Islet precursor cell (in vitro differentiated cells): ENCODE measurements around the gene CNIH1.

Experiments used
- DNase-seq: peaks from one replicate; pipeline ENCODE4 v3.0.0-alpha.2; 2018

CNIH1 gene

DNA sequence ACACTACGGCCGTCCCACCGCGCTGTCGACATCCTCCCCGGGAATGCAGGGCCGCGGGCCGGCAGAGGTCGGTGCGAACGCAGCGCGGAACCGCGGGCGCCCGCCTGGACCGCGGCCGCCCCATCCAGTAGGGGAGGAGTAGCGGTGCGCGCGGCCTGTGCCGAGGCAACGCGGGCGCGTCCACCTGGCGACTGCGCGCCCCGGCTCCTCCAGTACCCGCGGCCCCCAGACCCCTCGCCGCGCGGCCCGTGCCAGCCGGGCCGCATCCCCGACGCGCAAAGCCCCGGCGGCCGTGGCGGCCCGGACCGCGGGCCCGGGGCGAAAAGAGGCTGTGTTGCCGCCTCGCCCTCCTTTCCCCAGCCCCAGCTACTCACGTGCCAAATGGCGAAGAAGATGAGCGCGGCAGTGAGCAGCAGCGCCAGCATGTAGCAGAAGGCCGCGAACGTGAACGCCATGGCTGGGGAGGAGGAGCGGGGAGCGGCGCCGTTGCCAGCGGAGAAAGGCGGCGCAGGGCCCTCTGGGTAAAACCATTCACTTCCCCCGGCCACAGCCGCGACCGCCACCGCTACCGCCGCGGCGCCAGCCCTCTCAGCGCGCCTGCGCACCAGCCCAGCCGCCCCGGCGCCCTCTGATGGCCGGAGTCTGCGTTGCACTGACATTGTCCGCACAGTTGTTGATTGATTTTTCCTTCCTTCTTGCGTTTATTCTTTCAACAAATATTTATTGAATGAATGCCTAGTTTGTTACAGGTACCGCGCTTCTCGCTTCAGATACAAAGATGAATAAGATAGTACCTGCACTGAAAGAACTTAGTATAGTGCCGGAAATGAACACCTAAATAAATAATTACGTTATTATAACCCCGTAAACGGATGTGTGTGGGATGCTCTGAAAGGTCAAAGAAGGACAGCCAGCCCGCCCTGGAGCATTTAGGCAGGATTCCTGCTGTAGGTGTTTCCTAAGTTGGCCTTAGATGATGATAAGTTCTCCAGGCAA is at the start of gene CNIH1:
Gene CNIH1 (minus strand): TSS at position 502 of the 996 bp plus-strand sequence. CDS start 47 bp downstream, at position 455.
- peak; percentile 95 for DNase-seq

DNA sequence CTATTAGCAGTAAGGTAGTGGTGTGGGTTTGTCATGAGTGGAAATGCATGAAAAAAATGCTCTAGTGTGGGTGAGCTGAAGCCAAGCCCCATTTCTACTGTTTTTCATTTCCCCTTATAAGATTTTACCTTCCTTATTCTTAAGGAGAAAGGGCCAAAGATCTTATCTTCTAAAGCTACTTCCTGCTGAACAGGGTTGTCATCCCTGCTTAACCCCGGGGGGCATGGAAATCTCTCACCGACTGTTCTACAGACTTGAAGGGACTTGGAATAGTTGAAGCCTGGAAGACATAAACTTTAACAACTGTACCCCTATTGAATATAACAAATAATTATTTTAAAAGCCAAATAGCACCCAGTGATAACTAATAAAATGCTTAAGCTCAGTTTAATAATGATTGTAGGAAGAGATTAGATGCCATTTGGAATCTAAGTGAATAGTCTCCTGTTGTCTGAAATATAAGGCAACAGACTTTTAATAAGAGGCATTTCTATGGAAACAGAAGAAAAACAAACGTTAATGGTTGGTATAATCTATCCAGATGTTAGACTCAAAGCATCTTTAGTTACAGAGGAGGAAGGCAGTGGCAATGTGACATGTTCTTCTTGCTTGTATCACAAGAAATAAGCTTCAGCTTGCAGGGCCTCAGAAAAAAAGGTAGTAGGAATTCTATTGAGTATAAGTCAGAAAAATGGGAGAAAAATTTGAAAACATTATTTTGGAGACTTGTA is 49.4 kb upstream of the CNIH1 start:
- peak; percentile 73 for DNase-seq

DNA sequence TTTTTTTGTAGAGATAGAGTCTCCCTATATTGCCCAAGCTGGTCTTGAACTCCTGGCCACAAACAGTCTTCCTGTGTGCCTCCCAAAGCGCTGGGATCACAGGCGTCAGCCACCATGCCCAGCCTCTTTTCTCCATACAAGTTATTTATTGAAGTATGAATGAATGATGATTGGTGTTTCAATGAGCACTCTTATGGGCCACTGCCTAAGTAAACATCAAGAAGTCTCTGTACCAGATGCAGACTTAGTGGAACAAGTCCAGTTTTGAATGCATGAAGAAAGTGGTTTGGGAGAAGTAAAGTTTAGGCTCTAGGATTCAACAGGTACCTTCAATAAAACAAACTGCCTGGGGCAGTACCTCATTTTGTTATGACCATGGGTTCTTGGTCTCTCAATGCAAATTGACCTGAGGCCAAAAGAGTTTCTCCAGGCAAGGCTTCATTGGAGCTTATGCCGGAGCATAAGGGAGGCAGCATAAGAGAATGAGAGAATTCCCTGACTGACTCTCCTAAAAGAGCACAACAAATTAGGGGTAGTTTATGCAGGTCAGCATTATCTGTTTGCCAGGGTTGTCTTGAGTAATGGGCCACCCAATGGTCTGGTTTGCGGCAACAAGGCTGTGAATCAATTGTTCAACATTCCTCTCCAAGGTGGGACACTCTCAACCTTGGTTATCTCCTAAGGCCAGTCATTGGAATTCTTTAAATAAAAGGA is 48.7 kb upstream of the CNIH1 start:
- peak; percentile 69 for DNase-seq

DNA sequence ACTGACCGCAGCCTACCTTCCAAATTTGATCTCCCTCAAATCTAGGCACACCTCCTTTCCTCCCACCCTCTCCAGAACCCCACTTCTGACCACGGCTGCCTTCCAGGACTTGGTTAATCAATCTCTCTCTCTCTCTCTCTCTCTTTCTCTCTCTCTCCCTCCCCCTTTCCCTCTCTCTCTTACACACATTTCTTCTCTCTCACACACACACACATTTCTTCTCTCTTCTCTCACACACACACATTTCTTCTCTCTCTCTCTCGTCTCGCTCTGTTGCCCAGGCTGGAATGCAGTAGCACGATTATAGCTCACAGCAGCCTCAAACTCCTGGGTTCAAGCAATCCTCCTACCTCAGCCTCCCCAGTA is 48.1 kb upstream of the CNIH1 start:
- no peak for DNase-seq

DNA sequence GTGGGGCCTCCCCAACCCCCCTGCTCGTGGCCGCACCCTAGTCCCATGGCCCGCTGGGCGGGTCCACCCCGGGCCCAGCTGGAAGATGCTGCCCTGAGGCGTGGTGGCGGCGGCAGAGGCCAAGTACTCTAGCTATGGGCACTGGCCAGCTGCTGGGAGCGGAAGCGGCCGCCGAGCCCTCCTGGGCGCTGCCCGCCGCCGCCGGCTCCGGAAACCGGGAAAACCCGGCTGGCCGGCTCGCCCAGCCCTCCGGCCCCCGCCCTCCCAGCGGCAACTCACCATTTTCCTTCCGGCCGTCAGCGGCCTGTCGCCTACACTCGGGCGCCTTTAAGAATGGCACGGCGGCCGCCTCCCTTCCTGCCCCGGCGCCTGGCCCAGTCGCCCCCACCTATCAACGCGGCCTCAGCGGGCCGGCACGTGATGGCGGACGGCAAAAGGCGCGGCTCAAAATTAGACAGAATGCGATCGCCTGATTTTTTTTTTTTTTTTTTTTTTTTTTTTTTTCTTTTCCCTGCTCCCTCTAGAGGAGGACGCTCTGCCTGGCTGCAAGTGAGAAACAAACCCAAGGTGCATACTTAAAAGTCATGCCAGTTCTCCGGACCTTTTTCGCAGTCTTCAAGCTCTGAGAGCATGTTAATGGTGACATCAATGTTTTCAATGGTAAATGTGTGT is 47.6 kb upstream of the CNIH1 start, which contains the start of gene GMFB:
Gene GMFB (minus strand): TSS at position 335 of the 672 bp plus-strand sequence. CDS start 53 bp downstream, at position 282.
- DNase-seq: peak; percentile 94

DNA sequence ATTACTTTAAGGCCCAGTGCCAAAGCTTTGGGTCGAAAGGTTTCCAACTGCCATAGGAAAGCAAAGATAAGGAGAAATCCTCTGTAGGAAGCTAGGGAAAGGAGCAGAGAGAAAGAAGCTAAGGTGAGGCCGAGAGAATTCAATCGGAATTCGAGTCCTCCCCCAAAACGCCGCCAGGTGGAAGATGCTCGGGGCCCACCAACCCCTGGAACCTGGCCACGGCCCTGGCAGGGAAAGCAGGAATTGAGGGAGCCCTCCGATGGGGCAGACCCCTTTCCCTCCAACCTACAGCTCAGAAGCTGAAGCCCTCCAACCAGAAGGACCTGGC is 47.1 kb upstream of the CNIH1 start:
- DNase-seq: no peak

DNA sequence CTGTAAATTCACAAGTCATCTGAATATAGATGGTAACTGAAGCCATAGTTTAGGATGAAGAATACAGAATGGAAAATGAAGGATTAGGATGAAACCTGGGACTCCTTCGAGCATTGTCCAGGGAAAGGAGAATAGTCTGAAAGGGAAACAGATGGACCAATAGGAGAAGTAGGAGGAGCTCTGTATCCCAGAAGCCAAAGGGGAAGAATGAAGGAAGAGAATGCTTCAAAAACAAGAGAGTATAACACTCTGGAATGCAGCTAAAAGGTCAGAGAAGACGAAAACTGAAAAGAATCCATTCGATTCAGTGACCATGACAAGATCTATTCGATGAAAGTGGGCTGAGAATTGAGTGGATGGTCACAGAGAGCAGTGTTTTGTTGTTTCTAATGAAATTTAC is 46.6 kb upstream of the CNIH1 start:
- no peak for DNase-seq

DNA sequence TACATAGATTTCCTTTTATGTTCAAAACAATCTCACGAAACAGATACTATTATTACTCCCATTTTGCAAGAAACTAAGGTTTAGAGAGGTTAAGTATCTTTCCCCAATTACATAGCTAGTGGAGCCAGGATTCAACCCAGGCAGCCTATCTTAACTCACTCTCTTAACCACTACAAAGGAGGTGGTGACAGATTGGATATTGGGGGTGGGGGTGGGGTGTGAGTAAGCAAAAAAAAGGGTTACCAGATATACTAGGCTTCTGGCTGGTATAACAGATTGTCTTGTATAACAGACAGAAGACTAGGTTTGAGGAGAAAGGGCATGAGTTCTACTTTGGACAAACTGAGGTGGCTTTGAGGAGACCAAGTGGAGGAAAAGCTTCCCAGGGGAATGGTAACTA is 45.5 kb upstream of the CNIH1 start:
- no peak for DNase-seq

DNA sequence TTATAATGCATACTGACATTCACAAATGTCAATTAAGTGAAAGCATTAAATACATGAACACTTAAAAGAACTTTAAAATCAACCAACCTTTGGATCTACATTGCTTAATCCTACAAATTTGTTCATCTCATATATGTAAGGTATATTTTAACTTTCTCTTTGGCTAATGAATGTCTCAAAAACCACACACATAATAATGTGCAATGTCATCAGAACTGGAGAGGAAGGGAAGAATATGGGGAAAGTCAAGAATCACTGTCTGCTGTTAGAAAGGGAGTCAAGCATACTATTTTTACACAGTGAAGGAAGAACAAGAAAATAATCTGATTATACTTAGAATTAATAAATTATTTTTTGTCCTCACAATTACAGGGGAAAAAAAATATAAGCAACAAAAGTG is 42.7 kb upstream of the CNIH1 start:
- DNase-seq: no peak

DNA sequence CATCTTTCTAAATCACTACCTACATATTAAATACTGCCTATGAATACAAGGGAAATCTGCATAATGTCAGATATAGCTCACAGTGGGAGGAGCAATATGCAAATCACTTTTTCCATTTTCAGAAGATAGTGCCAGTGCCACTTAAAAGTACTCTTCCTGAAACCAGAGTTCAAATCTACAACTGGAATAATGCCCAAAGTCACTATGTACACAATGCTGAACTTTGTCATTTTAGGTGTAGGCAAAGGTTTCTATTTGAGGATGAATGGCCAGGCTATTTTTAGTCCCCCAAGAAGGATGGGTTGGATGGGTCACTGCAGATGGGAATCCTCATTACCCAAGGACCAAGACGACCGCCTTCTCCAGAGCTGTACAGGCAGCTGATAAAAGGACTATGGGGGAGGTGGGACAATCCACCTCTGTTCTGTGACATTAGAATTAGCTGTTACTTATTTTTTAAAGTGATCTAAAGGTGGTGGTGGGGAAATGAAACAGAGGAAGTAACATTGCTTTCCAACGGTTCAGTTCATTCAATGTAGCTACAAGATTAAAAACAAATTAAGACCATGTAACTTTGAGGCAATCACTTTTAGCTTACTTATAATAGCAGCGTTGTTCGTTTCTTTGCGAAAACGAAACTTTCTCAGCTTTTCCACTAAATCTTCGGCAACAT is 42.0 kb upstream of the CNIH1 start:
- DNase-seq: no peak

DNA sequence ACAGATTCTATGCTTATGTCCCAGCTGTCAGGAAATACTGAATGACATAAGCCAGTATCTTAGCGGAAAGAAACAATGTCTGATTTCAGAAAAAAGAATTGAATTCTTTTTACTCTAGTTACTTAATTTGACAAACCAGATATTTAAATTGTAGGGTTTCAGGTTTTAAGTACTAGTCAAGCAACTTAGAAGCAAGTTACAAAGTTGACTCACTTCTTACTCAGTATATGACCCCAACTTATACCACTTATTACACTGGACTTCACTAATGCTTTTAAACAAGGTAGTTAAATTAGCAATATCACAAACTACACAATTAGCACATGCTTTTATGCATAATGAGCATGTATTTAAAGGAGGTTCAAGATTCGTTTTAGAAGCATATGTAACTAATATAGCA is 40.5 kb upstream of the CNIH1 start:
- DNase-seq: no peak

DNA sequence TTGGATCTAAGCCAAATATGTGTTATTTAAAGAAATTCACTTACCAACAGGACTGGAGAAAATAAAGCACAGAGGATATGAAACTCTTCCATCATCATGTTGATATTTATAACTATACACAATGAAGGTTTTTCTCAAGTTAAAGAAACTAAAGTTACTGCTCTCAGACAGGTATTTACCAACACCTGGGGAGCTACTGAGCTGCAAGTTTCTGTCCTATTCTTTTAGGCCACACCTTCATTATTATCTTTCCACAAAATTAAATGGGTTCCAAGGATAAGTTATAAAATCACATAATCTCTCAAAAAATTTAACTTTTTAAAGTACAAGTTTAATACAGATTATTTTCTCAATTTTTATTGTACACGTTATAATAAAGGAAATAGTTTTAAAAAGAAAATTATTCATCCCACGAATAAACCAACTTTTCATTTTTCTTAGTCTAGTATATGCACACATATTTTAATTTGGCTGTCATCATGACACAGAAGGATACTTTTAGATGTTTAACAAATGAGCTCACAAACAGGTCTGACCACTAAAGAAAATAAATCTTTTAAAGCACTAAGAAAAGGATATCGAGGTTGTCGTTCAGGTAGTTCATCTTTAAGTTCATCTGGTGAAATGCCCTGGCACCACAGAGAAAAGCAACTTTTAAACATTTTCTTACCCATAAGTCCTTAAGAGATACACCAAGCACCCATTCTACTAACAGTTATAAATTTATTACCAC is 39.8 kb upstream of the CNIH1 start:
- DNase-seq: no peak

DNA sequence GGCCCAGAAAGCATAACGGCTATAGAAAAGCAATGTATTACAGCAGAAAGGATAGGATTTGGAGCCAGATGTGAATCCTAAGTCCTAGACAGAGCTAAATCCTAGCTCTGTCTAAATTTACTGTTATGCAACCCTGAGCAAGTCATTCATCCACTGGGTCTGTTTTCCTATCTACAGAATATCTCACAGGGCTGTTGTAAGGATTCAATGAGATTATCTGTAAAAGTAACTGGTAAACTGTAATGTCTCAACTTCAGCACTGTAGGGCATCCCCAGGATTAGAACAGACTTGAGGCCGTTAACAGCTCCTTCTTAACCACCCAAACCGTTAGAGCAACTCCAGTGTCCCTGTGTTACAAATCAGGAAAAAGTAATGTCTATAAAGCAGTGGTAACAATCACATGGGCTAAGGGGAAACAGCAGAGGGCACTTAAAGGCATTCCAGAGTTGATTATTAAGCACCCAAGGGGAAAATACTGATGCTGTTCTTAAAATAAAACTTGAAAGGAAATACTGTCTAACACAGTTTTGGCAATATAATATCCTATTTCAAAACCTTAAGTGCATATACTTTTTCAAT is 37.6 kb upstream of the CNIH1 start:
- no peak for DNase-seq

DNA sequence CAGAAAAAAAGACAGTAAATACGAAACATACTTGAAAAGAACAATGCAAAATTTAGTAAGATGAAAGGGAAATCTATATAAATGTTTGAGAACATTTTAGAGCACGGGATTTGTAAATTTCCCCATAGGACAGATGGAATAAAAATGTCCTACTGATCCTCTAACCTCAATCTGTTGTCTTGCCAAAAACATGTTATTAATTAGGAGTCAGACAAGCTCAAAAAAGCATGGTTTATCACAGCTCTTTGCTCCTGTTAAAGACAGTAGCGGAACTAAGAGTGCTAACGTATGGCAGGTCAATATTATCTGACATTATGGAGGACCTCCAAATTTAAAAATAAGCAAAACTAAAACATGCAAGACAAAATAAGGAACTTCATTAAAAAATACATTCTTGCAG is 34.7 kb upstream of the CNIH1 start:
- no peak for DNase-seq

DNA sequence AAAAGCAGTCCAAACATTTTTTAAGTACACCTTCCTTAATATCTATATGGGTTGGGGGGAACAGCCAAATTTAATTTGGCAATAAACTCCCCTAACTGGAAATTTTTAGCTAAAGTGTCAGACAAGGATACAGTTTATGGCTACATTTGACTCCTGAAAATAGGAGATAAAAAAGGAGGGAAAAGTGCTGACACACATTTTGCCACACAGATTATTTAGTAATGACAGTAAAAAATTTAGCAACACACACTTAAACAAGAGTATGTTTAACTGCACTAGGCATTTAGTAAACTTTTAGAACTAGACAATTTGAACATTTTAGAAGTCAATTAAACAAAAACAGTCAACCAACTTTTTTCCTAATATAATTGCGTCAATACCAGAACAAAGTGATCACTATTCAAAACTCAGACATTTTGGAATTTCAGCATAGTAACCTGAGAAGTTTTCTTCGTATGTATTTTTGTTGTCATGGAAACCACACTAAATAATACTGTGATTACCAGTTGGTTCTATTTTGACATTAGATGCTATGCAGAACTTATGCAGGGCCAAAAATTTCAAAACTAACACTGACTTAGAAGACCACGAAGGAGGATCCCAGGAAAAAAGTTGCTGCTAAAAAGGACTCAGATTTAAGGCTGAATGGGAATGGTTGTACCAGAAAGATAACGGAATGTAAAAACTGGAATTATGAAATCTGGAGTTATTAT is 34.2 kb upstream of the CNIH1 start:
- no peak for DNase-seq

DNA sequence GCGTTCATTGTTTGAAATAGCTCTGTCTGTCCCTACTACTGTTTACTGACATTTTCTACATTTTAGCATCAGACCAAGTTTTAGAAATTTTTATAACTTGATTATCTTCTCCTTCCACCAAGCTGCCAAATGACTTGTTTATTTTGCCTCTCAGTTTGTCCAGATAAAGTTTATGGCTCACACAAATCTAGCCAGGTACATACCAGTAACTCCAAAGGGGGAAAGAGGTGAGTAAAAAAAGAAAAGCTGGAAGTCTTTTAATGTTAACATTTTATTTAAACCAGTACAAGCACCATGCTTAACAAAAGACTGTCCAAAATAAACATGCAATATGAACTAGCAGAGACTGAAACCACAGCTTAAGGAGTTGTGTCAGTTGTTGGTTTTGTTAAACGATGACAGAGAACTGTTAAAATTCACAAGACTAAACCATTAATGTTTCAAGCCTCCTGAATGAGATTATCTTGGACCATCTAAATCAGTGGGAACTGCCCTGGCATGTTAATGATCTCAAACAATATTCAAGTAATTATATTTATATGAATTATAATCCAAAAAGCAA is 33.1 kb upstream of the CNIH1 start:
- DNase-seq: no peak

DNA sequence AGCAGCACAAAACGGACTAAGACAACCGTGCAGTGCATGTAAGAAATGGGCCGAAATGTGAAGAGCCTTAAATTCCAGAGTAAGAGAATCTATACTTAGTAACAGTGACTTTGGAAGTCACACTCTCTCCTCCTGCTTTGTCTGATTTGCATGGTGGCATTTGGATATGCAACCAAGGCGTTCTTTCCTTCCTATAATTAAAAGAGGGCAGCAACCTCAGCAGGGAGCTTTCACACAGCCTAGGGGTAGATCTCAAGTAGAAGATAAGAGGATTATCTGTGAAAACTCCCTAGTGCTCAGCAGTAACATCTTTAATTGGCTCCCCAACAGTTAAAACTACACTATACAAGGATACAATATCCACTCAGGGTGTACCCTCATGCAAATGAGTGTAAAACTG is 31.1 kb upstream of the CNIH1 start:
- DNase-seq: no peak

DNA sequence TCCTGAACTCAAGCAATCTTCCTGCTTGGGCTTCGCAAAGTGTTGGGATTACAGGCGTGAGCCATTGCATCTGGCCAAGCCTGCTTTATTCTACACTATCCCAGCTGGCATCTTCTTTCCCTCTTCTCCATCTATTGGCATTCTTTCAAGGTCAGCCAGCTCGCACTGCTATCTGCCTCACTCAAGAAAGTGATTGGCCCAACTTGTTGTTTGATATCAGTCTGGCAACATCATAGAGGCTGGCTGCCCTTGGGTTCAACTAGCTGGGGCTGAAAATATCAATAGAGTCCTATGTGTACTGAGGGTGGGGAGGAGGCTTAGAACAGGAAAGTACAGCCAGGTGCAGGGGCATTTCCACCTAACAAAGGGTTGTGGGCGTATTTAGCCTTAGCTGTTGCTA is 30.5 kb upstream of the CNIH1 start:
- no peak for DNase-seq

DNA sequence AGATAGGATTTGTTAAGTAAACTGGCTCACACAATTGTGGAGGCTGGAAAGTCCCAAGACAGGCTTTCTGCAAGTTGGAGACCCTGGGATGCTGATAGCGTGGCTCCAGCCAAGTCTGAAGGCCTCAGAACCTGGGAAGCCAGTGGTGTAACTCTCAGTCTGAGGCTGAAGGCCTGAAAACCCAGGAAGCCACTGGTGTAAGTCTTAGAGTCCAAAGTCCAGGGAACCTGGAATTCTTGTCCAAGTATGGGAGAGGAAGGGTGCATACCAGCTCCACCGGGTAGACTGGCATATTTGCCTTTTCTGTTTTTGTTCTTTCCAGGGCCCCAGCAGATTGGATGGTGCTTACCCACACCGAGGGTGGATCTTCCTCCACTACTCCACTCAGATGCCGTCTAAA is 29.5 kb upstream of the CNIH1 start:
- DNase-seq: peak; percentile 43

DNA sequence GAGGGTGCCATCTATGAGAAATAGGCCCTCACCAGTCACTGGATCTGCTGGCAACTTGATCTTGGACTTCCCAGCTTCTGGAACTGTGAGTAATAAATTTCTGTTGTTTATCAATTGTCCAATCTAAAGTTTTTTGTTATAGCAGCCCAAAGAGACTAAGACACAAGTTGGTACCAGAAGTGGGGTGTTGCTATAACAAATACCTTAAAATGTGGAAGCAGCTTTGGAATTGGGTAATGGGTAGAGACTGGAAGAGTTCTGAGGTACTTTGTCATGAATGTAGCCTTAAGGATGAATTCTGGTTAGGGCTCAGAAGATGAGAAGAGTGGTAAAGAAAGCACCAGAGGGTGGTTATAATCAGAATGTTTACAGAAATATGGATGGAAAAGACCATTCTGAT is 26.1 kb upstream of the CNIH1 start:
- no peak for DNase-seq
